ENCODE results near the gene SAE1.

- TF ChIP-seq, protein P1, sequence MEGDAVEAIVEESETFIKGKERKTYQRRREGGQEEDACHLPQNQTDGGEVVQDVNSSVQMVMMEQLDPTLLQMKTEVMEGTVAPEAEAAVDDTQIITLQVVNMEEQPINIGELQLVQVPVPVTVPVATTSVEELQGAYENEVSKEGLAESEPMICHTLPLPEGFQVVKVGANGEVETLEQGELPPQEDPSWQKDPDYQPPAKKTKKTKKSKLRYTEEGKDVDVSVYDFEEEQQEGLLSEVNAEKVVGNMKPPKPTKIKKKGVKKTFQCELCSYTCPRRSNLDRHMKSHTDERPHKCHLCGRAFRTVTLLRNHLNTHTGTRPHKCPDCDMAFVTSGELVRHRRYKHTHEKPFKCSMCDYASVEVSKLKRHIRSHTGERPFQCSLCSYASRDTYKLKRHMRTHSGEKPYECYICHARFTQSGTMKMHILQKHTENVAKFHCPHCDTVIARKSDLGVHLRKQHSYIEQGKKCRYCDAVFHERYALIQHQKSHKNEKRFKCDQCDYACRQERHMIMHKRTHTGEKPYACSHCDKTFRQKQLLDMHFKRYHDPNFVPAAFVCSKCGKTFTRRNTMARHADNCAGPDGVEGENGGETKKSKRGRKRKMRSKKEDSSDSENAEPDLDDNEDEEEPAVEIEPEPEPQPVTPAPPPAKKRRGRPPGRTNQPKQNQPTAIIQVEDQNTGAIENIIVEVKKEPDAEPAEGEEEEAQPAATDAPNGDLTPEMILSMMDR (IDR thresholded peaks at IDR 0.05): no peak
- TF ChIP-seq TCF7L2 (IDR thresholded peaks at IDR 0.05; ENCODE audit: low read depth, low read length): no peak
- TF ChIP-seq POLR2AphosphoS5 (IDR thresholded peaks at IDR 0.05; ENCODE audit: low read depth, low read length): no peak
- TF ChIP-seq SIN3A (IDR thresholded peaks at IDR 0.05; ENCODE audit: borderline replicate concordance, insufficient read depth, low read depth, low read length): no peak
These were observed 44.4 kb upstream of the SAE1 start for GRCh38 chr19:47086280-47086679.

All from Panc1 (cell line).